ENCODE results near the gene HSD17B10.
A peak's percentile ranks its signal among the peaks of the same experiment; 100 is the strongest.
"Not testable (repeated sequence)": the region's sequence is repeated elsewhere in the genome, so short reads cannot be mapped to it uniquely, and the experiment has no call there.

HSD17B10 gene

GRCh38 chrX:53433651-53434639 is at the start of gene HSD17B10:
HSD17B10 (minus strand) TSS chrX:53434370; CDS start chrX:53434345, 25 bp downstream.
- DNase-seq (ENCODE audit: low read depth, low spot score): peak; percentile 73

- no peak for DNase-seq (ENCODE audit: low read depth, low spot score)
Measured at GRCh38 chrX:53483416-53483815, 49.2 kb upstream of the HSD17B10 start.

GRCh38 chrX:53481816-53482465 is 47.8 kb upstream of the HSD17B10 start:
- DNase-seq (ENCODE audit: low read depth, low spot score): peak; percentile 1

- DNase-seq (ENCODE audit: low read depth, low spot score): no peak
Measured at GRCh38 chrX:53481093-53481492, 46.9 kb upstream of the HSD17B10 start.

- DNase-seq (ENCODE audit: low read depth, low spot score): no peak
Measured at GRCh38 chrX:53479301-53479700, 45.1 kb upstream of the HSD17B10 start.

GRCh38 chrX:53476371-53476770 is 42.2 kb upstream of the HSD17B10 start:
- no peak for DNase-seq (ENCODE audit: low read depth, low spot score)

GRCh38 chrX:53474707-53475106 is 40.5 kb upstream of the HSD17B10 start:
- no peak for DNase-seq (ENCODE audit: low read depth, low spot score)

GRCh38 chrX:53471346-53471745 is 37.2 kb upstream of the HSD17B10 start:
- no peak for DNase-seq (ENCODE audit: low read depth, low spot score)

GRCh38 chrX:53468659-53469058 is 34.5 kb upstream of the HSD17B10 start:
- DNase-seq (ENCODE audit: low read depth, low spot score): not testable (repeated sequence)

- DNase-seq (ENCODE audit: low read depth, low spot score): no peak
Measured at GRCh38 chrX:53458082-53458481, 23.9 kb upstream of the HSD17B10 start.

- no peak for DNase-seq (ENCODE audit: low read depth, low spot score)
Measured at GRCh38 chrX:53456254-53456653, 22.1 kb upstream of the HSD17B10 start.

GRCh38 chrX:53452812-53453211 is 18.6 kb upstream of the HSD17B10 start:
- no peak for DNase-seq (ENCODE audit: low read depth, low spot score)

- DNase-seq (ENCODE audit: low read depth, low spot score): no peak
Measured at GRCh38 chrX:53449632-53450031, 15.5 kb upstream of the HSD17B10 start.

- DNase-seq (ENCODE audit: low read depth, low spot score): no peak
Measured at GRCh38 chrX:53447441-53447840, 13.3 kb upstream of the HSD17B10 start.

- no peak for DNase-seq (ENCODE audit: low read depth, low spot score)
Measured at GRCh38 chrX:53445977-53446376, 11.8 kb upstream of the HSD17B10 start.

GRCh38 chrX:53442322-53442631 is 8.1 kb upstream of the HSD17B10 start:
- no peak for DNase-seq (ENCODE audit: low read depth, low spot score)

- peak; percentile 13 for DNase-seq (ENCODE audit: low read depth, low spot score)
Measured at GRCh38 chrX:53441531-53442321, 7.6 kb upstream of the HSD17B10 start.

- DNase-seq (ENCODE audit: low read depth, low spot score): no peak
Measured at GRCh38 chrX:53440621-53441517, 6.7 kb upstream of the HSD17B10 start.

GRCh38 chrX:53440101-53440500 is 5.9 kb upstream of the HSD17B10 start:
- no peak for DNase-seq (ENCODE audit: low read depth, low spot score)

- no peak for DNase-seq (ENCODE audit: low read depth, low spot score)
Measured at GRCh38 chrX:53438832-53439230, 4.7 kb upstream of the HSD17B10 start.
